ENCODE measurements around the gene PNPLA6. TPM values are rescaled to one million over a fixed set of nuclear protein-coding genes. Genes with fewer than 3 reads are reported as not detected.

Gene PNPLA6
- polyA plus RNA-seq, 1 of the 3 experiments (the other 2 are of a cell fraction), result 90.5 TPM

- H3K79me2 ChIP-seq (ENCODE audit: insufficient read depth), result peaks cover 31% of the 10 kb centered on the region
- no peak for DNase-seq
- no peak overlapping the region for H3K4me3 ChIP-seq (ENCODE audit: low read depth in 2 of 2, low read length in 1 of 2)
- no peak overlapping the region for H3K4me2 ChIP-seq
- no peak overlapping the region for H3K27ac ChIP-seq (ENCODE audit: low read depth in 2 of 2, low read length in 1 of 2)
- no peaks in the 10 kb centered on the region for H3K27me3 ChIP-seq (ENCODE audit: insufficient read depth)
- H3K9ac ChIP-seq, result no peak overlapping the region
- peaks cover 0 to 8% of the 10 kb centered on the region in 2 experiments for H3K36me3 ChIP-seq (replicated peaks in 1 of 2; ENCODE audit: control insufficient read depth in 1 of 2, insufficient read depth in 2 of 2, low read length in 1 of 2)
- no peaks in the 10 kb centered on the region for H3K9me3 ChIP-seq
- H4K20me1 ChIP-seq (ENCODE audit: insufficient read depth), result no peaks in the 10 kb centered on the region
- 98% methylated on average over 45 of the region's 74 CpGs for WGBS (ENCODE audit: low lambda C conversion rate)
- TF ChIP-seq YY1 (IDR thresholded peaks at IDR 0.05; ENCODE audit: low read depth) (no peak), MEF2A (IDR thresholded peaks at IDR 0.05; ENCODE audit: borderline replicate concordance, low read depth) (no peak), RAD21 (IDR thresholded peaks at IDR 0.05; ENCODE audit: low read length) (no peak), ZBTB33 (IDR thresholded peaks at IDR 0.05; ENCODE audit: borderline replicate concordance, low read depth) (no peak), MXI1 (IDR thresholded peaks at IDR 0.05; ENCODE audit: low read depth, low read length) (no peak), POLR2AphosphoS5 (IDR thresholded peaks at IDR 0.05; ENCODE audit: low read depth, low read length) (no peak), NRF1 (IDR thresholded peaks at IDR 0.05; ENCODE audit: low read depth, low read length) (no peak), TCF12 (IDR thresholded peaks at IDR 0.05) (no peak), RXRA (IDR thresholded peaks at IDR 0.05; ENCODE audit: borderline replicate concordance, low read depth) (no peak), JUND (IDR thresholded peaks at IDR 0.05) (no peak), FOXM1 (IDR thresholded peaks at IDR 0.05; ENCODE audit: low read depth) (no peak)
- TF ChIP-seq, protein P1, sequence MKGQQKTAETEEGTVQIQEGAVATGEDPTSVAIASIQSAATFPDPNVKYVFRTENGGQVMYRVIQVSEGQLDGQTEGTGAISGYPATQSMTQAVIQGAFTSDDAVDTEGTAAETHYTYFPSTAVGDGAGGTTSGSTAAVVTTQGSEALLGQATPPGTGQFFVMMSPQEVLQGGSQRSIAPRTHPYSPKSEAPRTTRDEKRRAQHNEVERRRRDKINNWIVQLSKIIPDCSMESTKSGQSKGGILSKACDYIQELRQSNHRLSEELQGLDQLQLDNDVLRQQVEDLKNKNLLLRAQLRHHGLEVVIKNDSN (IDR thresholded peaks at IDR 0.05; ENCODE audit: borderline replicate concordance, low read depth), result no peak
- H3K9me2 ChIP-seq, result no peaks in the 10 kb centered on the region
- H3K4me1 ChIP-seq (ENCODE audit: control insufficient read depth in 1 of 2, insufficient read depth in 2 of 2, low read depth in 1 of 2, low read length in 1 of 2), result peaks cover 9 to 34% of the 10 kb centered on the region in 2 experiments; a peak in 2 of 4 replicates
- CTCF ChIA-PET, result no interaction called here
- POLR2A ChIA-PET, result no interaction called here
- H2AFZ ChIP-seq (ENCODE audit: low read depth), result no peak overlapping the region
- H3F3A ChIP-seq (replicated peaks; ENCODE audit: insufficient read depth), result peaks cover 12% of the 10 kb centered on the region
Measured at GRCh38 chr19:7519361-7520130, 16.0 kb upstream of the PNPLA6 start.

- no peaks in the 10 kb centered on the region for H3K27me3 ChIP-seq (ENCODE audit: insufficient read depth)
- H3F3A ChIP-seq (replicated peaks; ENCODE audit: insufficient read depth), result peaks cover 12% of the 10 kb centered on the region
- DNase-seq, result no peak
- peaks cover 7 to 26% of the 10 kb centered on the region in 2 experiments; a peak in 2 of 4 replicates for H3K4me1 ChIP-seq (ENCODE audit: control insufficient read depth in 1 of 2, insufficient read depth in 2 of 2, low read depth in 1 of 2, low read length in 1 of 2)
- H3K27ac ChIP-seq (ENCODE audit: low read depth in 2 of 2, low read length in 1 of 2), result no peak overlapping the region
- H3K79me2 ChIP-seq (ENCODE audit: insufficient read depth), result peaks cover 28% of the 10 kb centered on the region
- H3K4me3 ChIP-seq (ENCODE audit: low read depth in 2 of 2, low read length in 1 of 2), result no peak overlapping the region
- H4K20me1 ChIP-seq (ENCODE audit: insufficient read depth), result no peaks in the 10 kb centered on the region
- no peaks in the 10 kb centered on the region for H3K9me2 ChIP-seq
- H3K4me2 ChIP-seq, result no peak overlapping the region
- no peaks in the 10 kb centered on the region for H3K9me3 ChIP-seq
- ChIA-PET CTCF (interaction anchor here (1.1 to 3.8 kb wide), 3 partner anchors 8 to 31 kb away, joined by 3 to 25 read pairs (median 16); partner anchors contain the start of genes PEX11G and PNPLA6), POLR2A (interaction anchor here (0.6 kb wide), 1 partner anchor 37 kb away, joined by 3 read pairs; no protein-coding TSS in a partner anchor)
- 91% methylated on average over 30 of the region's 51 CpGs for WGBS (ENCODE audit: low lambda C conversion rate)
- TF ChIP-seq TCF12 (IDR thresholded peaks at IDR 0.05), result no peak
- TF ChIP-seq, protein P2, sequence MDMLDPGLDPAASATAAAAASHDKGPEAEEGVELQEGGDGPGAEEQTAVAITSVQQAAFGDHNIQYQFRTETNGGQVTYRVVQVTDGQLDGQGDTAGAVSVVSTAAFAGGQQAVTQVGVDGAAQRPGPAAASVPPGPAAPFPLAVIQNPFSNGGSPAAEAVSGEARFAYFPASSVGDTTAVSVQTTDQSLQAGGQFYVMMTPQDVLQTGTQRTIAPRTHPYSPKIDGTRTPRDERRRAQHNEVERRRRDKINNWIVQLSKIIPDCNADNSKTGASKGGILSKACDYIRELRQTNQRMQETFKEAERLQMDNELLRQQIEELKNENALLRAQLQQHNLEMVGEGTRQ (IDR thresholded peaks at IDR 0.05; ENCODE audit: borderline replicate concordance, low read depth, low read length), result no peak
- TF ChIP-seq, protein P3, sequence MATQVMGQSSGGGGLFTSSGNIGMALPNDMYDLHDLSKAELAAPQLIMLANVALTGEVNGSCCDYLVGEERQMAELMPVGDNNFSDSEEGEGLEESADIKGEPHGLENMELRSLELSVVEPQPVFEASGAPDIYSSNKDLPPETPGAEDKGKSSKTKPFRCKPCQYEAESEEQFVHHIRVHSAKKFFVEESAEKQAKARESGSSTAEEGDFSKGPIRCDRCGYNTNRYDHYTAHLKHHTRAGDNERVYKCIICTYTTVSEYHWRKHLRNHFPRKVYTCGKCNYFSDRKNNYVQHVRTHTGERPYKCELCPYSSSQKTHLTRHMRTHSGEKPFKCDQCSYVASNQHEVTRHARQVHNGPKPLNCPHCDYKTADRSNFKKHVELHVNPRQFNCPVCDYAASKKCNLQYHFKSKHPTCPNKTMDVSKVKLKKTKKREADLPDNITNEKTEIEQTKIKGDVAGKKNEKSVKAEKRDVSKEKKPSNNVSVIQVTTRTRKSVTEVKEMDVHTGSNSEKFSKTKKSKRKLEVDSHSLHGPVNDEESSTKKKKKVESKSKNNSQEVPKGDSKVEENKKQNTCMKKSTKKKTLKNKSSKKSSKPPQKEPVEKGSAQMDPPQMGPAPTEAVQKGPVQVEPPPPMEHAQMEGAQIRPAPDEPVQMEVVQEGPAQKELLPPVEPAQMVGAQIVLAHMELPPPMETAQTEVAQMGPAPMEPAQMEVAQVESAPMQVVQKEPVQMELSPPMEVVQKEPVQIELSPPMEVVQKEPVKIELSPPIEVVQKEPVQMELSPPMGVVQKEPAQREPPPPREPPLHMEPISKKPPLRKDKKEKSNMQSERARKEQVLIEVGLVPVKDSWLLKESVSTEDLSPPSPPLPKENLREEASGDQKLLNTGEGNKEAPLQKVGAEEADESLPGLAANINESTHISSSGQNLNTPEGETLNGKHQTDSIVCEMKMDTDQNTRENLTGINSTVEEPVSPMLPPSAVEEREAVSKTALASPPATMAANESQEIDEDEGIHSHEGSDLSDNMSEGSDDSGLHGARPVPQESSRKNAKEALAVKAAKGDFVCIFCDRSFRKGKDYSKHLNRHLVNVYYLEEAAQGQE (IDR thresholded peaks at IDR 0.05; ENCODE audit: low read depth, low read length), result no peak
- no peak for TF ChIP-seq SIN3A (IDR thresholded peaks at IDR 0.05; ENCODE audit: borderline replicate concordance, low read depth, low read length)
- no peak for TF ChIP-seq RXRA (IDR thresholded peaks at IDR 0.05; ENCODE audit: borderline replicate concordance, low read depth)
- no peak for TF ChIP-seq RCOR1 (IDR thresholded peaks at IDR 0.05; ENCODE audit: low read length)
- TF ChIP-seq FOXM1 (IDR thresholded peaks at IDR 0.05; ENCODE audit: low read depth), result no peak
- no peak overlapping the region for H3K9ac ChIP-seq
- H2AFZ ChIP-seq (ENCODE audit: low read depth), result no peak overlapping the region
- peaks cover 0 to 8% of the 10 kb centered on the region in 2 experiments for H3K36me3 ChIP-seq (replicated peaks in 1 of 2; ENCODE audit: control insufficient read depth in 1 of 2, insufficient read depth in 2 of 2, low read length in 1 of 2)
Measured at GRCh38 chr19:7520131-7521051, 15.1 kb upstream of the PNPLA6 start.
